PC-9 (cell line): Measurements from ENCODE around the gene GCH1.

Source experiments
- CTCF ChIP-seq: fragments of 200-600 bp; sonication (generic); conservative IDR thresholded peaks from 2 replicates; pipeline ENCODE4 v1.6.1; 2017; ENCODE audit warnings: mixed run types, antibody characterized with exemption, mild to moderate bottlenecking, moderate library complexity
- EZH2 ChIP-seq: fragments of 200-600 bp; sonication (generic); IDR thresholded peaks from 2 replicates; pipeline ENCODE4 v1.8.0; 2017; ENCODE audit warnings: antibody characterized with exemption, low read depth

- TF ChIP-seq EZH2 (no peak), CTCF (no peak)
These were observed 108.5 kb downstream of the GCH1 start for GRCh38 chr14:54794159-54794558.
